ACC112 (cell line): ENCODE measurements around the gene DCX.

Experiments used
- H2AFZ ChIP-seq: fragments of 200-600 bp; sonication (generic); one replicate; pipeline ENCODE4 v1.6.0; 2017; ENCODE audit warnings: antibody characterized with exemption, low read length; ENCODE audit not compliant: unreplicated experiment
- H3K27ac ChIP-seq: fragments of 200-600 bp; sonication (generic); 2 replicates; pipeline ENCODE4 v1.5.1; 2014; ENCODE audit warnings: low read depth, mild to moderate bottlenecking, antibody characterized with exemption, low read length, moderate library complexity
- H3K27me3 ChIP-seq: fragments of 200-600 bp; sonication (generic); 2 replicates; pipeline ENCODE4 v1.6.1; 2014; ENCODE audit warnings: mild to moderate bottlenecking, antibody characterized with exemption, low read length, moderate library complexity, mixed read lengths; ENCODE audit not compliant: insufficient read depth
- H3K36me3 ChIP-seq: fragments of 200-600 bp; sonication (generic); 2 replicates; pipeline ENCODE4 v1.6.1; 2016; ENCODE audit warnings: mild to moderate bottlenecking, antibody characterized with exemption, low read length, moderate library complexity, mixed read lengths; ENCODE audit not compliant: insufficient read depth
- H3K4me1 ChIP-seq: fragments of 200-600 bp; sonication (generic); one replicate; pipeline ENCODE4 v1.6.1; 2016; ENCODE audit warnings: low read length, mixed read lengths; ENCODE audit not compliant: insufficient read depth, unreplicated experiment, control insufficient read depth
- H3K4me3 ChIP-seq: fragments of 200-600 bp; sonication (generic); 2 replicates; pipeline ENCODE4 v1.5.1; 2014; ENCODE audit warnings: mild to moderate bottlenecking, low read depth, low read length
- H3K79me2 ChIP-seq: fragments of 200-600 bp; sonication (generic); one replicate; pipeline ENCODE4 v1.6.0; 2016; ENCODE audit warnings: low read length; ENCODE audit not compliant: control insufficient read depth, unreplicated experiment, insufficient read depth

Gene DCX

DNA sequence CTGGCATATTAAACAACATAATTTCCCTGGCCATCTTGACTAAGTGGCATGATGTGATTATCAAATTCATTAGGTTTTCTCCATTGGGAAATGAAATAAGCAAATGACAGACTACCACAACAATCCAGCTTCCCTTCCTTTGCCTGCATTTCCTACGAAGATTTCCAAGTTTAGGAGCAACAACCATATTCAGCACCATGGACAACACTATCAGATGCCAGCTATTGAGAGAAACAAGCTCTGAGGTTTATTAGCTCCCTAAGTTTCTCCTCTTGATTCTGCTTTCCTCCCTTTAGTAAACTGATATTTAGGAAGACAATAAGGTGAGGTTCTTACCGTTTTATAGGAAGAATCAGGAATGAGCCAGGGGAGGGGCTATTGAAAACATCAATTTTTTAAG is 36.2 kb downstream of the DCX start:
- Histone ChIP-seq H3K27me3 (no peaks in the 10 kb centered on the region), H3K27ac (no peak overlapping the region), H3K36me3 (no peaks in the 10 kb centered on the region)

GRCh38 chrX:111372086-111372485 is 39.9 kb downstream of the DCX start:
- Histone ChIP-seq H3K79me2 (no peaks in the 10 kb centered on the region), H3K4me1 (no peaks in the 10 kb centered on the region), H3K4me3 (no peak overlapping the region), H2AFZ (no peak overlapping the region), H3K27me3 (no peaks in the 10 kb centered on the region), H3K27ac (no peak overlapping the region), H3K36me3 (no peaks in the 10 kb centered on the region)

More for the DNA sequence above, 36.2 kb downstream of the DCX start:
- Histone ChIP-seq H3K79me2 (no peaks in the 10 kb centered on the region), H2AFZ (no peak overlapping the region), H3K4me1 (no peaks in the 10 kb centered on the region), H3K4me3 (no peak overlapping the region)

DNA sequence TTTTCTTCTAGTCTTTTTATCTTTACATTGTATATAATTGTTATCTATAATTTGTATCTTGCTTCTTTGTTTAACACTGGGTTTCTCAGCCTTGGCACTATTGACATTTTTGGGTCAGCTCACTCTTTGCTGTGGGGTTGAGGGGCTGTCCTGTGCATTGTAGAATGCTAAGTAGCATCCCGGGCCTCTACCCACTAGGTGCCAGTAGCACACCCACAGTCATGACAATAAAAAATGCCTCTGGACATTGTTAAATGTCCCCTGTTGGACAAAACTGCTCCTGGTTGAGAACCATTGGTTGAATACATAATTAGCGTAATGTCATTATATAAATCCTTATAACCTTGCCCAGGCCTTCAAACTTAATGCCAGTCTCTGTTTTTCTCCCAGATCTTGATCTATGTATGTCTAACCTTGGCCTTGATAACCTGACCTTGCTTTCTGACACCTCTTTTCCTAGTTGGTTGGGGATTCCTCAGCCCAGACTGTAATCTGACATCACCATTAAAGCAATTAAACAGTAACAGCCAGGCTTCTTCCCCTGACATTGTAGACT is 46.1 kb downstream of the DCX start:
- H3K4me1 ChIP-seq, result no peaks in the 10 kb centered on the region
- H3K27me3 ChIP-seq, result no peaks in the 10 kb centered on the region
- no peak overlapping the region for H2AFZ ChIP-seq
- H3K79me2 ChIP-seq, result no peaks in the 10 kb centered on the region
- no peaks in the 10 kb centered on the region for H3K36me3 ChIP-seq
- H3K4me3 ChIP-seq, result no peak overlapping the region
- no peak overlapping the region for H3K27ac ChIP-seq

DNA sequence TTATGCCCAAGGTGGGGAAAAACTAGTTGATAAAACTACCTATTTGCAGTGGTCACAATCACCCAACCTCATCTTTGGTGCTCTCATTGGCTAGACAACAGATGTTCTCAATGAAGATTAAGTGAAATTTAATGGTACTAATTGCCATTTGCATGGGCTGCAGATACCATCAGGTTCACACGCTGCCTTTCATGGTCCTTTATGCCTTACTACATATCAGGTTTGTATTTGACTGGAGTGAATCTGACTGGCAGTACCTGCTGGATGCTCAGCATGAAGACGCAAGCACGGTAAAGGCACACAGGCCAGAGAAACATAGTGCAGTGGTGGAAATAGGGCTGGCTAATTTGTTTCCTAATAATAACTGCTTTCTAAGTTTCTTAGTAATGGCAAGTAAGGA is 48.3 kb downstream of the DCX start:
- H2AFZ ChIP-seq, result no peak overlapping the region
- H3K4me1 ChIP-seq, result no peaks in the 10 kb centered on the region
- H3K27ac ChIP-seq, result no peak overlapping the region
- H3K36me3 ChIP-seq, result no peaks in the 10 kb centered on the region
- no peak overlapping the region for H3K4me3 ChIP-seq
- no peaks in the 10 kb centered on the region for H3K27me3 ChIP-seq
- no peaks in the 10 kb centered on the region for H3K79me2 ChIP-seq

DNA sequence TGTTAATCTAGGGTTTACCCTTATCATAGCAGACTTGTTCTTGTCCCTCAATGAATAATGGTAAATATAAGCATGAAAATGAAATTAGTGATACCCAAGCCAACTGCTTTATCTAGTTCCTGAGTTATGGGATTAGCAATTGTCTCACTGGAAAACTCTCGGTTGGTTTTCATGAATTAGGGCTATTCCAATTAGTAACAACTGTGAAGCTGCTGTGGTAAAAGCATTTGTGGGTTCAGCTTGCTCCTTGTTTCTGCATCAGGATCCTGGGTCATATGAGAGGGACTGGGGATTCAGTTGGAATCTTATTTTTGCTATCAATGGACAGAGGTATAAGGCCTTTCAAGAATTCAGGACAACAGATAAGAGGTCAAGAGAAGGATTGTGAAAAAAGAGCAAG is 50.2 kb downstream of the DCX start:
- Histone ChIP-seq H2AFZ (no peak overlapping the region), H3K36me3 (no peaks in the 10 kb centered on the region), H3K4me1 (no peaks in the 10 kb centered on the region), H3K4me3 (no peak overlapping the region), H3K27me3 (no peaks in the 10 kb centered on the region), H3K27ac (no peak overlapping the region), H3K79me2 (no peaks in the 10 kb centered on the region)

GRCh38 chrX:111360839-111361238 is 51.2 kb downstream of the DCX start:
- H3K4me1 ChIP-seq, result no peaks in the 10 kb centered on the region
- H3K36me3 ChIP-seq, result no peaks in the 10 kb centered on the region
- H3K27ac ChIP-seq, result no peak overlapping the region
- no peaks in the 10 kb centered on the region for H3K27me3 ChIP-seq
- H3K4me3 ChIP-seq, result no peak overlapping the region
- H2AFZ ChIP-seq, result no peak overlapping the region
- no peaks in the 10 kb centered on the region for H3K79me2 ChIP-seq

DNA sequence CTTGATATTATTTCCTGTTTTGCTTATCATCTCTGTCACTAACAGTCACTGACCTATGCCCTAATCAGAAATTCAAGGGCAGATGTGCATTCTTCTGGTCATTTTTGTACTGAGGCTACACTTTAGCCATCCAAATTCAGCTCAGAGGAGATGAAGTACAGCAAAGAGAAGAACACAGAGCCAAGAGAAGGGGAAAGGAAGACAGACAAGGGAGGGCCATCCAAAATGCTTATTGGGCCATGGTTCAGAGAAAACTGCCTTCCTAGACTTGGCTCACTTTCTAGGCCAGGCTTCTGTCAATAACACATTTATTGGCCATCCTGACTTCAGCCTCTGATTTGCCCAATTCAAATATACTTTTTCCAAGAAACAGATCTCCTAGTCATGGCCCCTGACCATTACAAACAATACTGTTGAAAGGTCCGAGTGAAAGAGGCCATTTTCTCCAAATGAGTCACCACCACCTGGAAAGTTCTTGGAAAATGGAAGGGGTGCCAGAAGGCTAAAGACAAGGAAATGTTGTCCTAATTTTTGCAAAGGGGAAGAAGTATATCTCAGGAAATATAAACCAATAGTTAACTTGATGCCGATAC is 56.4 kb downstream of the DCX start:
- Histone ChIP-seq H3K27ac (no peak overlapping the region), H3K4me3 (no peak overlapping the region), H3K79me2 (no peaks in the 10 kb centered on the region), H3K4me1 (no peaks in the 10 kb centered on the region), H2AFZ (no peak overlapping the region), H3K36me3 (no peaks in the 10 kb centered on the region), H3K27me3 (no peaks in the 10 kb centered on the region)

DNA sequence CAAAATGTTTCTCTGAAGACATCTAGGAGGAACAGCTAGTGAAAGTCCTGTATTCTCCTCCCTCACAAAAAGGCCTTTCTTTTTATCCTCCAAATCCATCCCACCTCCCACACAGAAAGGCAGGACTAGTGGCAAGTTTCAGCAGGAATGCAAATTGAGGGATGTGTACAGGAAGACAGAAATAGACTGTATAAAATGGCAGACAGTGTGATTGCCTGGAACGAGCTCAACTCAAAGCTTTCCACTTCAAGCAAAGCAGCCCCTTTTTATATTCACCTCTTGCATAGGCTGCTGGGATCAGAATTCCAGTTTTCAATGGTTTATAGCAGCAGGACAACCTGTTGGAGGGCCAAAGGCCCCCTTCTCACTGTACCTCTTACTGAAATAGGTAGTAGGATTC is 57.5 kb downstream of the DCX start:
- Histone ChIP-seq H3K27me3 (no peaks in the 10 kb centered on the region), H3K27ac (no peak overlapping the region), H2AFZ (no peak overlapping the region), H3K79me2 (no peaks in the 10 kb centered on the region), H3K4me1 (no peaks in the 10 kb centered on the region), H3K4me3 (no peak overlapping the region), H3K36me3 (no peaks in the 10 kb centered on the region)

- H2AFZ ChIP-seq, result no peak overlapping the region
- H3K4me1 ChIP-seq, result no peaks in the 10 kb centered on the region
- no peaks in the 10 kb centered on the region for H3K27me3 ChIP-seq
- no peak overlapping the region for H3K27ac ChIP-seq
- H3K79me2 ChIP-seq, result no peaks in the 10 kb centered on the region
- no peak overlapping the region for H3K4me3 ChIP-seq
- H3K36me3 ChIP-seq, result no peaks in the 10 kb centered on the region
Measured at GRCh38 chrX:111353793-111354192, 58.2 kb downstream of the DCX start.

- no peak overlapping the region for H3K4me3 ChIP-seq
- no peak overlapping the region for H2AFZ ChIP-seq
- no peaks in the 10 kb centered on the region for H3K79me2 ChIP-seq
- H3K36me3 ChIP-seq, result no peaks in the 10 kb centered on the region
- no peaks in the 10 kb centered on the region for H3K4me1 ChIP-seq
- H3K27me3 ChIP-seq, result no peaks in the 10 kb centered on the region
- H3K27ac ChIP-seq, result no peak overlapping the region
Measured at GRCh38 chrX:111352424-111352823, 59.6 kb downstream of the DCX start.

GRCh38 chrX:111349934-111350333 is 62.1 kb downstream of the DCX start:
- no peak overlapping the region for H3K27ac ChIP-seq
- H3K4me3 ChIP-seq, result no peak overlapping the region
- H2AFZ ChIP-seq, result no peak overlapping the region
- H3K36me3 ChIP-seq, result no peaks in the 10 kb centered on the region
- no peaks in the 10 kb centered on the region for H3K4me1 ChIP-seq
- H3K79me2 ChIP-seq, result no peaks in the 10 kb centered on the region
- H3K27me3 ChIP-seq, result no peaks in the 10 kb centered on the region
